ENCODE results near the gene COL24A1. TPM values are rescaled to one million over a fixed set of nuclear protein-coding genes. Genes with fewer than 3 reads are reported as not detected.
"Not testable (repeated sequence)": the region's sequence is repeated elsewhere in the genome, so short reads cannot be mapped to it uniquely, and the experiment has no call there.

The COL24A1 gene
- total RNA-seq, 5 donors from 2014 or later (not counting 1 experiment from before 2014, with no cell fraction given) = 0.06 to 0.40 (median 0.25) TPM

- Mint-ChIP-seq H3K4me3 (no peak overlapping the region), H3K27me3 (no peaks in the 10 kb centered on the region), H3K27ac (no peak overlapping the region), H3K9me3 (no peaks in the 10 kb centered on the region), H3K36me3 (no peaks in the 10 kb centered on the region), H3K4me1 (no peaks in the 10 kb centered on the region)
- CTCF ChIA-PET = no interaction called here
- POLR2A ChIA-PET = no interaction called here
- no peak overlapping the region for H3K4me3 ChIP-seq (ENCODE audit: control insufficient read depth in 1 of 2, extremely low read depth in 1 of 2, low read length in 1 of 2)
- no peaks in the 10 kb centered on the region for H3K9me3 ChIP-seq
- H3K27me3 ChIP-seq (replicated peaks in 1 of 2; ENCODE audit: control insufficient read depth in 2 of 2, extremely low read depth in 1 of 2, insufficient read depth in 2 of 2, low read length in 1 of 2) = no peaks in the 10 kb centered on the region
- no peak overlapping the region for H3K27ac ChIP-seq (ENCODE audit: low read length)
- no peak for ATAC-seq (replicated peaks in 1 of 4)
- no CpG with 5 or more reads among the region's 2 CpGs for WGBS (ENCODE audit: insufficient coverage)
- no peak for DNase-seq
- H3K36me3 ChIP-seq (ENCODE audit: control insufficient read depth in 2 of 2, extremely low read depth in 1 of 2, insufficient read depth in 1 of 2, low read length in 1 of 2) = no peaks in the 10 kb centered on the region
- no peaks in the 10 kb centered on the region for H3K4me1 ChIP-seq (ENCODE audit: control insufficient read depth in 1 of 2, extremely low read depth in 1 of 2, insufficient read depth in 2 of 2, low read length in 2 of 2)
Measured at GRCh38 chr1:85847356-85847755, 309.2 kb downstream of the COL24A1 start.

GRCh38 chr1:85846706-85847105 lies 309.9 kb downstream of the COL24A1 start:
- H3K4me1 Mint-ChIP-seq = no peaks in the 10 kb centered on the region
- H3K36me3 Mint-ChIP-seq = no peaks in the 10 kb centered on the region
- Histone ChIP-seq H3K27me3 (replicated peaks in 1 of 2; ENCODE audit: control insufficient read depth in 2 of 2, extremely low read depth in 1 of 2, insufficient read depth in 2 of 2, low read length in 1 of 2) (no peaks in the 10 kb centered on the region), H3K4me1 (ENCODE audit: control insufficient read depth in 1 of 2, extremely low read depth in 1 of 2, insufficient read depth in 2 of 2, low read length in 2 of 2) (no peaks in the 10 kb centered on the region), H3K36me3 (ENCODE audit: control insufficient read depth in 2 of 2, extremely low read depth in 1 of 2, insufficient read depth in 1 of 2, low read length in 1 of 2) (no peaks in the 10 kb centered on the region), H3K27ac (ENCODE audit: low read length) (no peak overlapping the region), H3K9me3 (no peaks in the 10 kb centered on the region), H3K4me3 (ENCODE audit: control insufficient read depth in 1 of 2, extremely low read depth in 1 of 2, low read length in 1 of 2) (no peak overlapping the region)
- no peaks in the 10 kb centered on the region for H3K9me3 Mint-ChIP-seq
- H3K4me3 Mint-ChIP-seq = no peak overlapping the region
- no peak for ATAC-seq (replicated peaks in 1 of 4)
- no peaks in the 10 kb centered on the region for H3K27me3 Mint-ChIP-seq
- no peak overlapping the region for H3K27ac Mint-ChIP-seq
- CTCF ChIA-PET = no interaction called here
- DNase-seq = no peak
- POLR2A ChIA-PET = no interaction called here
- no CpG with 5 or more reads among the region's 3 CpGs for WGBS (ENCODE audit: insufficient coverage)

- Mint-ChIP-seq H3K4me1 (no peaks in the 10 kb centered on the region), H3K9me3 (no peaks in the 10 kb centered on the region), H3K36me3 (no peaks in the 10 kb centered on the region), H3K27ac (no peak overlapping the region), H3K4me3 (no peak overlapping the region), H3K27me3 (no peaks in the 10 kb centered on the region)
- no peaks in the 10 kb centered on the region for H3K36me3 ChIP-seq (ENCODE audit: control insufficient read depth in 2 of 2, extremely low read depth in 1 of 2, insufficient read depth in 1 of 2, low read length in 1 of 2)
- no CpG with 5 or more reads among the region's 1 CpG for WGBS (ENCODE audit: insufficient coverage)
- no peaks in the 10 kb centered on the region for H3K27me3 ChIP-seq (replicated peaks in 1 of 2; ENCODE audit: control insufficient read depth in 2 of 2, extremely low read depth in 1 of 2, insufficient read depth in 2 of 2, low read length in 1 of 2)
- no peaks in the 10 kb centered on the region for H3K9me3 ChIP-seq
- H3K27ac ChIP-seq (ENCODE audit: low read length) = no peak overlapping the region
- H3K4me3 ChIP-seq (ENCODE audit: control insufficient read depth in 1 of 2, extremely low read depth in 1 of 2, low read length in 1 of 2) = no peak overlapping the region
- ATAC-seq (replicated peaks in 1 of 4) (no peak), DNase-seq (no peak)
- no peaks in the 10 kb centered on the region for H3K4me1 ChIP-seq (ENCODE audit: control insufficient read depth in 1 of 2, extremely low read depth in 1 of 2, insufficient read depth in 2 of 2, low read length in 2 of 2)
- ChIA-PET CTCF (no interaction called here), POLR2A (no interaction called here)
Measured at GRCh38 chr1:85839459-85839858, 317.1 kb downstream of the COL24A1 start.

- H3K27ac Mint-ChIP-seq = no peak overlapping the region
- H3K36me3 ChIP-seq (ENCODE audit: control insufficient read depth in 2 of 2, extremely low read depth in 1 of 2, insufficient read depth in 1 of 2, low read length in 1 of 2) = no peaks in the 10 kb centered on the region
- no peaks in the 10 kb centered on the region for H3K27me3 Mint-ChIP-seq
- H3K4me3 ChIP-seq (ENCODE audit: control insufficient read depth in 1 of 2, extremely low read depth in 1 of 2, low read length in 1 of 2) = no peak overlapping the region
- ChIA-PET CTCF (no interaction called here), POLR2A (no interaction called here)
- ATAC-seq (replicated peaks in 1 of 4) (no peak), DNase-seq (no peak)
- H3K27me3 ChIP-seq (replicated peaks in 1 of 2; ENCODE audit: control insufficient read depth in 2 of 2, extremely low read depth in 1 of 2, insufficient read depth in 2 of 2, low read length in 1 of 2) = no peaks in the 10 kb centered on the region
- H3K27ac ChIP-seq (ENCODE audit: low read length) = no peak overlapping the region
- no peak overlapping the region for H3K4me3 Mint-ChIP-seq
- no peaks in the 10 kb centered on the region for H3K9me3 ChIP-seq
- no peaks in the 10 kb centered on the region for H3K36me3 Mint-ChIP-seq
- H3K4me1 Mint-ChIP-seq = no peaks in the 10 kb centered on the region
- no peaks in the 10 kb centered on the region for H3K4me1 ChIP-seq (ENCODE audit: control insufficient read depth in 1 of 2, extremely low read depth in 1 of 2, insufficient read depth in 2 of 2, low read length in 2 of 2)
- WGBS (ENCODE audit: insufficient coverage) = no CpG with 5 or more reads among the region's 2 CpGs
- H3K9me3 Mint-ChIP-seq = no peaks in the 10 kb centered on the region
Measured at GRCh38 chr1:85838238-85838637, 318.3 kb downstream of the COL24A1 start.

- H3K4me1 Mint-ChIP-seq = no peaks in the 10 kb centered on the region
- no peak overlapping the region for H3K4me3 ChIP-seq (ENCODE audit: control insufficient read depth in 1 of 2, extremely low read depth in 1 of 2, low read length in 1 of 2)
- H3K4me1 ChIP-seq (ENCODE audit: control insufficient read depth in 1 of 2, extremely low read depth in 1 of 2, insufficient read depth in 2 of 2, low read length in 2 of 2) = no peaks in the 10 kb centered on the region
- 77% methylated on average over 3 of the region's 4 CpGs for WGBS (ENCODE audit: insufficient coverage)
- no peaks in the 10 kb centered on the region for H3K36me3 Mint-ChIP-seq
- ATAC-seq (replicated peaks in 1 of 4) (no peak), DNase-seq (no peak)
- no peak overlapping the region for H3K27ac ChIP-seq (ENCODE audit: low read length)
- no peaks in the 10 kb centered on the region for H3K27me3 ChIP-seq (replicated peaks in 1 of 2; ENCODE audit: control insufficient read depth in 2 of 2, extremely low read depth in 1 of 2, insufficient read depth in 2 of 2, low read length in 1 of 2)
- ChIA-PET POLR2A (no interaction called here), CTCF (no interaction called here)
- H3K27ac Mint-ChIP-seq = no peak overlapping the region
- no peaks in the 10 kb centered on the region for H3K27me3 Mint-ChIP-seq
- no peaks in the 10 kb centered on the region for H3K9me3 Mint-ChIP-seq
- no peak overlapping the region for H3K4me3 Mint-ChIP-seq
- H3K9me3 ChIP-seq = no peaks in the 10 kb centered on the region
- H3K36me3 ChIP-seq (ENCODE audit: control insufficient read depth in 2 of 2, extremely low read depth in 1 of 2, insufficient read depth in 1 of 2, low read length in 1 of 2) = no peaks in the 10 kb centered on the region
Measured at GRCh38 chr1:85836736-85837135, 319.8 kb downstream of the COL24A1 start.

GRCh38 chr1:85833165-85833564 lies 323.4 kb downstream of the COL24A1 start:
- H3K9me3 Mint-ChIP-seq, POLR2A ChIA-PET: not testable (repeated sequence)

GRCh38 chr1:85830837-85831236 lies 325.7 kb downstream of the COL24A1 start:
- Histone ChIP-seq H3K4me1 (ENCODE audit: control insufficient read depth in 1 of 2, extremely low read depth in 1 of 2, insufficient read depth in 2 of 2, low read length in 2 of 2) (no peaks in the 10 kb centered on the region), H3K9me3 (no peaks in the 10 kb centered on the region), H3K27me3 (replicated peaks in 1 of 2; ENCODE audit: control insufficient read depth in 2 of 2, extremely low read depth in 1 of 2, insufficient read depth in 2 of 2, low read length in 1 of 2) (no peaks in the 10 kb centered on the region), H3K4me3 (ENCODE audit: control insufficient read depth in 1 of 2, extremely low read depth in 1 of 2, low read length in 1 of 2) (no peak overlapping the region), H3K27ac (ENCODE audit: low read length) (no peak overlapping the region), H3K36me3 (ENCODE audit: control insufficient read depth in 2 of 2, extremely low read depth in 1 of 2, insufficient read depth in 1 of 2, low read length in 1 of 2) (no peaks in the 10 kb centered on the region)
- ChIA-PET CTCF (no interaction called here), POLR2A (no interaction called here)
- ATAC-seq (replicated peaks in 1 of 4) (no peak), DNase-seq (no peak)
- no peaks in the 10 kb centered on the region for H3K27me3 Mint-ChIP-seq
- H3K27ac Mint-ChIP-seq = no peak overlapping the region
- H3K4me3 Mint-ChIP-seq = no peak overlapping the region
- WGBS (ENCODE audit: insufficient coverage) = no CpG with 5 or more reads among the region's 8 CpGs
- H3K36me3 Mint-ChIP-seq = no peaks in the 10 kb centered on the region
- H3K9me3 Mint-ChIP-seq = peaks cover 3 to 6% (median 4%) of the 10 kb centered on the region in 3 donors
- H3K4me1 Mint-ChIP-seq = no peaks in the 10 kb centered on the region

More at GRCh38 chr1:85833165-85833564, 323.4 kb downstream of the COL24A1 start:
- WGBS (ENCODE audit: insufficient coverage) = no CpG with 5 or more reads among the region's 2 CpGs
- H3K27me3 ChIP-seq (replicated peaks in 1 of 2; ENCODE audit: control insufficient read depth in 2 of 2, extremely low read depth in 1 of 2, insufficient read depth in 2 of 2, low read length in 1 of 2); ATAC-seq (replicated peaks in 1 of 4); H3K4me3 ChIP-seq (ENCODE audit: control insufficient read depth in 1 of 2, extremely low read depth in 1 of 2, low read length in 1 of 2); H3K27ac ChIP-seq (ENCODE audit: low read length); CTCF ChIA-PET; H3K4me3 Mint-ChIP-seq; H3K4me1 ChIP-seq (ENCODE audit: control insufficient read depth in 1 of 2, extremely low read depth in 1 of 2, insufficient read depth in 2 of 2, low read length in 2 of 2); H3K27ac Mint-ChIP-seq; H3K36me3 Mint-ChIP-seq; DNase-seq; H3K4me1 Mint-ChIP-seq; H3K27me3 Mint-ChIP-seq; H3K9me3 ChIP-seq; H3K36me3 ChIP-seq (ENCODE audit: control insufficient read depth in 2 of 2, extremely low read depth in 1 of 2, insufficient read depth in 1 of 2, low read length in 1 of 2): not testable (repeated sequence)

All from T-cell (primary cell).